SJCRH30 (cell line): ENCODE measurements around the gene RMI2. TPM values are rescaled to one million over a fixed set of nuclear protein-coding genes. Genes with fewer than 3 reads are reported as not detected.

Experiments used
- DNase-seq, 2 experiments: peaks; one replicate each; pipeline ENCODE4 v3.0.0-alpha.2; 2015 to 2020
- H3K27ac ChIP-seq: fragments of 250-450 bp; sonication (Bioruptor Pico); 2 replicates; pipeline ENCODE4 v1.5.1; 2020; ENCODE audit warnings: mild to moderate bottlenecking, moderate library complexity
- H3K27me3 ChIP-seq: fragments of 250-450 bp; sonication (Bioruptor Pico); 2 replicates; pipeline ENCODE4 v1.5.1; 2020; ENCODE audit warnings: mild to moderate bottlenecking, moderate library complexity
- H3K36me3 ChIP-seq: fragments of 250-450 bp; sonication (Bioruptor Pico); 2 replicates; pipeline ENCODE4 v1.5.1; 2020; ENCODE audit warnings: mild to moderate bottlenecking, moderate library complexity
- H3K4me1 ChIP-seq: fragments of 250-450 bp; sonication (Bioruptor Pico); 2 replicates; pipeline ENCODE4 v1.5.1; 2020; ENCODE audit warnings: mild to moderate bottlenecking, moderate library complexity
- H3K4me3 ChIP-seq: fragments of 250-450 bp; sonication (Bioruptor Pico); 2 replicates; pipeline ENCODE4 v1.5.1; 2020; ENCODE audit warnings: mild to moderate bottlenecking, moderate library complexity
- H3K9me3 ChIP-seq: fragments of 250-450 bp; sonication (Bioruptor Pico); replicated peaks from 2 replicates; pipeline ENCODE4 v1.5.1; 2020; ENCODE audit warnings: mild to moderate bottlenecking, moderate library complexity
- total RNA-seq: library from RNA; depleted of rRNA; stranded (reverse); fragments of >200 nt; shearing (Covaris generic); gene quantifications from 2 replicates; pipeline ENCODE4 v1.2.3, GENCODE V29; 2014; rRNA removed

Gene RMI2
- total RNA-seq, 1 experiment from 2014 or later: 33.0 TPM

GRCh38 chr16:11399261-11399831 lies 54.1 kb downstream of the RMI2 start:
- H3K9me3 ChIP-seq: no peaks in the 10 kb centered on the region
- no peak for DNase-seq

DNA sequence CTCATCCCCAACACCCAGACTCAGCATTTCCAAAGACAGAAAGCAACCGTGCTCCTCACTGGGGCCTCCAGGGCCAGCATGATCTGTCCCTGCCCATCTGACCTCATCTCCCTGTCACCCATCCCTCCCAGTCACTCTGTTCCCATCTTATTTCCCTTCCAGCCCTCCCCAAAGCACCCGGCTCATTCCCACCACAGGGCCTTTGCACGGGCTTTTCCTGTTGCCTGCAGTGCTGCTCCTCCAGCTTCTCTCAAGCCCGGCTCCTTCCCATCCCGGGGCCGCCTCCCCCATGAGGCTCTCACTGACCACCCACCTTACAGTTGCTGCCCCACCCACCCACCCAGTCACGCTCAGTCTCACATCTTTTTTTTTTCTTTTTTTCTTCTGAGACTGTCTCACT lies 54.8 kb downstream of the RMI2 start:
- H3K4me3 ChIP-seq: no peak overlapping the region
- no peaks in the 10 kb centered on the region for H3K36me3 ChIP-seq
- no peak overlapping the region for H3K27ac ChIP-seq
- H3K4me1 ChIP-seq: peaks cover 5% of the 10 kb centered on the region; the same call in 1 of the 2 replicates
- DNase-seq: no peak
- peaks cover 2% of the 10 kb centered on the region; the same call in 1 of the 2 replicates for H3K27me3 ChIP-seq
- no peaks in the 10 kb centered on the region for H3K9me3 ChIP-seq

More at GRCh38 chr16:11399261-11399831, 54.1 kb downstream of the RMI2 start:
- H3K4me1 ChIP-seq: peaks cover 5% of the 10 kb centered on the region; the same call in 1 of the 2 replicates
- H3K4me3 ChIP-seq: no peak overlapping the region
- no peak overlapping the region for H3K27ac ChIP-seq
- peaks cover 2% of the 10 kb centered on the region; the same call in 1 of the 2 replicates for H3K27me3 ChIP-seq
- no peaks in the 10 kb centered on the region for H3K36me3 ChIP-seq

Other genes with a start within 250 kb of the RMI2 start
- gene SOCS1, start 89.3 kb upstream of the RMI2 start, total RNA-seq: 1.4 and 1.8 TPM in 2 replicates
- gene TNP2, start 76.1 kb upstream of the RMI2 start, total RNA-seq: not detected in 2 replicates
- not detected in 2 replicates for gene PRM3, start 71.8 kb upstream of the RMI2 start, total RNA-seq
- gene PRM2, start 69.0 kb upstream of the RMI2 start, total RNA-seq: not detected in 2 replicates
- not detected in 2 replicates for gene PRM1, start 64.1 kb upstream of the RMI2 start, total RNA-seq
- gene LITAF, start 241.5 kb downstream of the RMI2 start, total RNA-seq: 48.9 and 49.8 TPM in 2 replicates